Measurements from ENCODE around the gene TNFRSF14.
A peak's percentile ranks its signal among the peaks of the same experiment; 100 is the strongest.

TNFRSF14 gene

GRCh38 chr1:2583331-2583791 is 27.2 kb downstream of the TNFRSF14 start:
- DNase-seq (ENCODE audit: insufficient read length): no peak
- no peak for FAIRE-seq
- TF ChIP-seq POLR2A (IDR thresholded peaks at IDR 0.05; ENCODE audit: low read depth, low read length) (no peak), POLR2AphosphoS5 (IDR thresholded peaks at IDR 0.05; ENCODE audit: low read depth, low read length) (no peak), TAF1 (IDR thresholded peaks at IDR 0.05; ENCODE audit: borderline replicate concordance, low read depth, low read length) (no peak)

GRCh38 chr1:2583871-2584351 is 27.7 kb downstream of the TNFRSF14 start:
- TF ChIP-seq TAF1 (IDR thresholded peaks at IDR 0.05; ENCODE audit: borderline replicate concordance, low read depth, low read length) (no peak), POLR2A (IDR thresholded peaks at IDR 0.05; ENCODE audit: low read depth, low read length) (no peak), POLR2AphosphoS5 (IDR thresholded peaks at IDR 0.05; ENCODE audit: low read depth, low read length) (no peak)
- no peak for DNase-seq (ENCODE audit: insufficient read length)
- peak; percentile 27 for FAIRE-seq

GRCh38 chr1:2584686-2585317 is 28.6 kb downstream of the TNFRSF14 start:
- DNase-seq (ENCODE audit: insufficient read length) (no peak), FAIRE-seq (peak; percentile 61)
- TF ChIP-seq POLR2AphosphoS5 (IDR thresholded peaks at IDR 0.05; ENCODE audit: low read depth, low read length) (0 out of 2 replicates have a peak, but pooled peaks have one; percentile 4), TAF1 (IDR thresholded peaks at IDR 0.05; ENCODE audit: borderline replicate concordance, low read depth, low read length) (no peak), POLR2A (IDR thresholded peaks at IDR 0.05; ENCODE audit: low read depth, low read length) (no peak; the same call in 1 of the 2 replicates)

GRCh38 chr1:2585318-2586092 is 29.3 kb downstream of the TNFRSF14 start:
- TF ChIP-seq POLR2AphosphoS5 (IDR thresholded peaks at IDR 0.05; ENCODE audit: low read depth, low read length) (peak; percentile 85), TAF1 (IDR thresholded peaks at IDR 0.05; ENCODE audit: borderline replicate concordance, low read depth, low read length) (0 out of 2 replicates have a peak, but pooled peaks have one; percentile 41), POLR2A (IDR thresholded peaks at IDR 0.05; ENCODE audit: low read depth, low read length) (peak; percentile 53)
- FAIRE-seq (no peak), DNase-seq (ENCODE audit: insufficient read length) (peak; percentile 77)

GRCh38 chr1:2586154-2587070 is 30.2 kb downstream of the TNFRSF14 start, which contains the start of gene PRXL2B:
PRXL2B (plus strand) TSS chr1:2586777; CDS start chr1:2586886, 109 bp downstream.
- DNase-seq (ENCODE audit: insufficient read length) (peak; percentile 98), FAIRE-seq (peak; percentile 99)
- TF ChIP-seq TAF1 (IDR thresholded peaks at IDR 0.05; ENCODE audit: borderline replicate concordance, low read depth, low read length) (peak; percentile 50; the same call in 1 of the 2 replicates), POLR2AphosphoS5 (IDR thresholded peaks at IDR 0.05; ENCODE audit: low read depth, low read length) (no peak)

GRCh38 chr1:2587071-2587859 is 31.1 kb downstream of the TNFRSF14 start:
- no peak for DNase-seq (ENCODE audit: insufficient read length)

GRCh38 chr1:2587860-2588571 is 31.8 kb downstream of the TNFRSF14 start:
- TF ChIP-seq POLR2A (IDR thresholded peaks at IDR 0.05; ENCODE audit: low read depth, low read length): no peak
- no peak for TF ChIP-seq POLR2AphosphoS5 (IDR thresholded peaks at IDR 0.05; ENCODE audit: low read depth, low read length)
- TF ChIP-seq TAF1 (IDR thresholded peaks at IDR 0.05; ENCODE audit: borderline replicate concordance, low read depth, low read length): no peak
- DNase-seq (ENCODE audit: insufficient read length) (no peak), FAIRE-seq (no peak)

More at GRCh38 chr1:2587071-2587859, 31.1 kb downstream of the TNFRSF14 start:
- no peak for FAIRE-seq
- TF ChIP-seq TAF1 (IDR thresholded peaks at IDR 0.05; ENCODE audit: borderline replicate concordance, low read depth, low read length) (no peak), POLR2A (IDR thresholded peaks at IDR 0.05; ENCODE audit: low read depth, low read length) (no peak), POLR2AphosphoS5 (IDR thresholded peaks at IDR 0.05; ENCODE audit: low read depth, low read length) (no peak)

GRCh38 chr1:2588661-2589430 is 32.7 kb downstream of the TNFRSF14 start:
- DNase-seq (ENCODE audit: insufficient read length) (no peak), FAIRE-seq (no peak)
- TF ChIP-seq POLR2AphosphoS5 (IDR thresholded peaks at IDR 0.05; ENCODE audit: low read depth, low read length) (no peak), TAF1 (IDR thresholded peaks at IDR 0.05; ENCODE audit: borderline replicate concordance, low read depth, low read length) (no peak), POLR2A (IDR thresholded peaks at IDR 0.05; ENCODE audit: low read depth, low read length) (no peak)
